SK-N-SH (cell line): ENCODE measurements around the gene CCDC57. TPM values are rescaled to one million over a fixed set of nuclear protein-coding genes. Genes with fewer than 3 reads are reported as not detected.
"Not testable (repeated sequence)": the region's sequence is repeated elsewhere in the genome, so short reads cannot be mapped to it uniquely, and the experiment has no call there.

Experiments
- CTCF ChIA-PET: fragments of 300-600, 350-600 bp; formaldehyde crosslinking; extraction: SDS; loops from one replicate; lab custom pipeline; 2021; lab: Yijun Ruan, JAX
- POLR2A ChIA-PET: fragments of 350-600 bp; sonication (Branson Sonifier 250); formaldehyde crosslinking; extraction: SDS; loops from one replicate; lab custom pipeline; 2020; ENCODE audit warnings: antibody characterized with exemption, inconsistent platforms; lab: Yijun Ruan, JAX
- DNase-seq: peaks from one replicate; pipeline ENCODE4 v3.0.0; 2012
- H2AFZ ChIP-seq: fragments of 200-600 bp; sonication (generic); 2 replicates; pipeline ENCODE4 v1.8.1; 2016; ENCODE audit warnings: antibody characterized with exemption, mild to moderate bottlenecking, low read depth
- H3F3A ChIP-seq: fragments of 200-600 bp; sonication (generic); replicated peaks from 2 replicates; pipeline ENCODE3; 2016; ENCODE audit warnings: antibody characterized with exemption, mild to moderate bottlenecking; ENCODE audit not compliant: insufficient read depth
- H3K27ac ChIP-seq, 2 experiments: fragments of 200-500 bp in 1 of 2; fragments of 200-600 bp in 1 of 2; sonication (Bioruptor generic) in 1 of 2; sonication (generic), shearing (Covaris generic) in 1 of 2; 2 replicates each; pipeline versions ENCODE4 v1.5.1 to v1.6.1; 2014 to 2016; ENCODE audit warnings: low read depth in 2 of 2, inconsistent platforms in 1 of 2, low read length in 1 of 2, mild to moderate bottlenecking in 1 of 2, mixed read lengths in 1 of 2
- H3K27me3 ChIP-seq: fragments of 200-600 bp; sonication (generic), shearing (Covaris generic); 2 replicates; pipeline ENCODE4 v1.6.1; 2016; ENCODE audit warnings: mixed run types; ENCODE audit not compliant: insufficient read depth
- H3K36me3 ChIP-seq, 2 experiments: fragments of 200-500 bp in 1 of 2; fragments of 200-600 bp in 1 of 2; sonication (Bioruptor generic) in 1 of 2; sonication (generic) in 1 of 2; replicated peaks in 1 of 2; 2 replicates each; pipeline versions ENCODE3 to v1.5.1; 2014 to 2016; ENCODE audit warnings: low read length in 1 of 2, mild to moderate bottlenecking in 1 of 2; ENCODE audit not compliant: insufficient read depth in 2 of 2, control insufficient read depth in 1 of 2
- H3K4me1 ChIP-seq, 2 experiments: fragments of 200-500 bp in 1 of 2; fragments of 200-600 bp in 1 of 2; sonication (Bioruptor generic) in 1 of 2; sonication (generic), shearing (Covaris generic) in 1 of 2; 2 replicates each; pipeline versions ENCODE4 v1.5.1 to v1.6.1; 2014 to 2016; ENCODE audit warnings: low read depth in 1 of 2, low read length in 1 of 2, mixed run types in 1 of 2; ENCODE audit not compliant: insufficient read depth in 2 of 2, control insufficient read depth in 1 of 2
- H3K4me2 ChIP-seq: fragments of 200-600 bp; sonication (generic), shearing (Covaris generic); 2 replicates; pipeline ENCODE4 v1.6.1; 2017; ENCODE audit warnings: mixed run types
- H3K4me3 ChIP-seq, 2 experiments: fragments of 200-500 bp in 1 of 2; fragments of 200-600 bp in 1 of 2; sonication (Bioruptor generic) in 1 of 2; sonication (generic), shearing (Covaris generic) in 1 of 2; 2 replicates each; pipeline versions ENCODE4 v1.5.1 to v1.8.1; 2014 to 2016; ENCODE audit warnings: low read depth in 2 of 2, inconsistent platforms in 1 of 2, low read length in 1 of 2, mild to moderate bottlenecking in 1 of 2, mixed read lengths in 1 of 2, moderate library complexity in 1 of 2
- H3K79me2 ChIP-seq: fragments of 200-600 bp; sonication (generic); 2 replicates; pipeline ENCODE4 v1.8.1; 2017; ENCODE audit warnings: mild to moderate bottlenecking; ENCODE audit not compliant: insufficient read depth
- H3K9ac ChIP-seq: fragments of 200-600 bp; sonication (generic); 2 replicates; pipeline ENCODE4 v1.6.1; 2017; ENCODE audit warnings: mixed run types
- H3K9me2 ChIP-seq: fragments of 200-600 bp; sonication (generic); 2 replicates; pipeline ENCODE4 v1.6.1; 2017; ENCODE audit warnings: mixed run types
- H3K9me3 ChIP-seq: fragments of 200-600 bp; sonication (generic); 2 replicates; pipeline ENCODE4 v1.6.1; 2017; ENCODE audit warnings: mixed run types, mild to moderate bottlenecking, moderate library complexity
- H4K20me1 ChIP-seq: fragments of 200-600 bp; sonication (generic); 2 replicates; pipeline ENCODE4 v1.6.1; 2017; ENCODE audit warnings: mild to moderate bottlenecking, mixed run types; ENCODE audit not compliant: insufficient read depth
- CTCF ChIP-seq: fragments of 200-600 bp; sonication (generic); IDR thresholded peaks from 2 replicates; pipeline ENCODE4 v1.6.1; 2017; ENCODE audit warnings: antibody characterized with exemption, mild to moderate bottlenecking, moderate library complexity
- FOXM1 ChIP-seq: IDR thresholded peaks from 2 replicates; pipeline ENCODE4 v1.4.0; 2012; ENCODE audit warnings: low read depth, mild to moderate bottlenecking
- MEF2A ChIP-seq: IDR thresholded peaks from 2 replicates; pipeline ENCODE4 v1.4.0; 2012; ENCODE audit warnings: low read depth, borderline replicate concordance
- NFIC ChIP-seq: IDR thresholded peaks from 2 replicates; pipeline ENCODE4 v1.4.0; 2012; ENCODE audit warnings: borderline replicate concordance
- NRF1 ChIP-seq: IDR thresholded peaks from 2 replicates; pipeline ENCODE4 v1.6.1; 2012; ENCODE audit warnings: low read depth, mild to moderate bottlenecking, low read length
- PBX3 ChIP-seq: IDR thresholded peaks from 2 replicates; pipeline ENCODE4; 2012
- RFX5 ChIP-seq: IDR thresholded peaks from 2 replicates; pipeline ENCODE4 v1.6.1; 2012; ENCODE audit warnings: mild to moderate bottlenecking, improper control_type of control experiment, low read length
- TAF1 ChIP-seq: IDR thresholded peaks from 2 replicates; pipeline ENCODE4 v1.6.1; 2012; ENCODE audit warnings: low read depth, mild to moderate bottlenecking, low read length, moderate library complexity, borderline replicate concordance
- TCF12 ChIP-seq: IDR thresholded peaks from 2 replicates; pipeline ENCODE4 v1.4.0; 2012
- ZBTB33 ChIP-seq: IDR thresholded peaks from 2 replicates; pipeline ENCODE4 v1.4.0; 2012; ENCODE audit warnings: low read depth, borderline replicate concordance
- WGBS: methylation state at CpG from one replicate; pipeline ENCODE4 v1.1.6; 2017; ENCODE audit warnings: low lambda C conversion rate; 5-methylcytosine and 5-hydroxymethylcytosine counted together
- polyA plus RNA-seq, 3 experiments: library from polyadenylated mRNA; depleted of rRNA; stranded (reverse); fragments of >200 nt; gene quantifications; 2 replicates each; pipeline ENCODE4 v1.2.3, GENCODE V29; 2012

CCDC57 gene
- polyA plus RNA-seq, 1 of the 3 experiments (the other 2 are of a cell fraction) = 68.6 TPM

- TF ChIP-seq ZBTB33 = no peak
- no peak for TF ChIP-seq NFIC
- no peak for TF ChIP-seq CTCF
These were observed 35.4 kb downstream of the CCDC57 start (continued) for GRCh38 chr17:82177276-82177675.

- Histone ChIP-seq H3K9me3 (no peaks in the 10 kb centered on the region), H3K36me3 (peaks cover 18 to 66% of the 10 kb centered on the region in 2 experiments), H3K4me3 (no peak overlapping the region), H3K4me2 (no peak overlapping the region), H3K4me1 (no peaks in the 10 kb centered on the region), H3K79me2 (no peaks in the 10 kb centered on the region), H2AFZ (no peak overlapping the region), H3K27ac (no peak overlapping the region), H4K20me1 (no peaks in the 10 kb centered on the region), H3K9ac (no peak overlapping the region), H3F3A (no peaks in the 10 kb centered on the region), H3K9me2 (no peaks in the 10 kb centered on the region), H3K27me3 (no peaks in the 10 kb centered on the region)
- CTCF ChIA-PET = no interaction called here
- DNase-seq = no peak
- WGBS = 83% methylated on average over 4 of the region's 4 CpGs
- POLR2A ChIA-PET = no interaction called here
- TF ChIP-seq RFX5 (no peak), MEF2A (no peak), FOXM1 (no peak), PBX3 (no peak)
These were observed 36.7 kb downstream of the CCDC57 start for GRCh38 chr17:82175951-82176350.

GRCh38 chr17:82175201-82175600 lies 37.4 kb downstream of the CCDC57 start:
- H2AFZ ChIP-seq = no peak overlapping the region
- H3K4me3 ChIP-seq = no peak overlapping the region
- no peaks in the 10 kb centered on the region for H3F3A ChIP-seq
- no peak overlapping the region for H3K4me2 ChIP-seq
- H3K36me3 ChIP-seq = peaks cover 15 to 65% of the 10 kb centered on the region in 2 experiments
- POLR2A ChIA-PET = no interaction called here
- peak; percentile 16 for DNase-seq
- H3K79me2 ChIP-seq = no peaks in the 10 kb centered on the region
- H3K4me1 ChIP-seq = no peaks in the 10 kb centered on the region
- H3K9me2 ChIP-seq = no peaks in the 10 kb centered on the region
- H3K27ac ChIP-seq = no peak overlapping the region
- no peaks in the 10 kb centered on the region for H3K27me3 ChIP-seq
- H4K20me1 ChIP-seq = no peaks in the 10 kb centered on the region
- CTCF ChIA-PET = no interaction called here
- WGBS = 95% methylated on average over 10 of the region's 10 CpGs
- H3K9me3 ChIP-seq = no peaks in the 10 kb centered on the region
- TF ChIP-seq CTCF (no peak), TAF1 (no peak), NRF1 (no peak), TCF12 (no peak)
- TF ChIP-seq, all 33 proteins: peak for 0
- no peak overlapping the region for H3K9ac ChIP-seq

- H3K9me2 ChIP-seq, H3K9me3 ChIP-seq, H3K4me3 ChIP-seq, H3K27ac ChIP-seq, H3K27me3 ChIP-seq, H3K79me2 ChIP-seq, H4K20me1 ChIP-seq, H3K9ac ChIP-seq, H3K4me1 ChIP-seq, H3F3A ChIP-seq, H3K4me2 ChIP-seq, H2AFZ ChIP-seq, POLR2A ChIA-PET: not testable (repeated sequence)
- H3K36me3 ChIP-seq = peaks cover 14 to 66% of the 10 kb centered on the region in 2 experiments
- peak; percentile 15 for DNase-seq
- 91% methylated on average over 17 of the region's 17 CpGs for WGBS
- CTCF ChIA-PET = interaction anchor here (0.7 to 2.2 kb wide), 3 partner anchors 20 to 62 kb away, joined by 3 to 9 read pairs (median 4); partner anchors contain the start of gene CCDC57
These were observed 38.4 kb downstream of the CCDC57 start for GRCh38 chr17:82174042-82174857.
